ENCODE measurements around the gene MRPL17.
"Not testable (repeated sequence)": the region's sequence is repeated elsewhere in the genome, so short reads cannot be mapped to it uniquely, and the experiment has no call there.

Gene MRPL17

DNA sequence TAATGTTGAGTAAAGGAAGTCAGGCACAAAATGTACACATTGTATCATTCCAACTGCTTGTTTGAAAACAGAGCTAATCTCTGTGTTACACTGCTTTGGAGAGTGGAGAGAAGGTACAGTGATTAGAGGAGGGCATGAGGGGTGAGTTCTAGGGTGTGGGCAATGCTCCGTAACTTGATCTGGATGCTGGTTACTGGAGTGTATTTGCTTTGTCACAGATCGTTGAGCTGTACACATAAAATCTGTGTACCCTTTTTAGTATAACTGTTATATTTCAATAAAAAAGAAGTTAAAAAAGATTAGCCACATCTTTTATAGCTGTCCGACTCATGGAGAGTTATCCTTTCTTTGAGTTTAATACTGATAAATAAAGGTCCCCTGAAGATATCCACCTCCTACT, 18.8 kb upstream of the MRPL17 start:
- H4K91ac ChIP-seq (ENCODE audit: low read length); H3K79me1 ChIP-seq (replicated peaks; ENCODE audit: low read length, poor library complexity, severe bottlenecking); H3K9ac ChIP-seq (ENCODE audit: low read length); H2AK5ac ChIP-seq (ENCODE audit: low read length, severe bottlenecking); H2BK5ac ChIP-seq (ENCODE audit: low read depth, low read length, poor library complexity, severe bottlenecking); DNase-seq; H3K14ac ChIP-seq (ENCODE audit: low read length in 2 of 2); H3K27me3 ChIP-seq (ENCODE audit: control insufficient read depth in 1 of 2, insufficient read depth in 1 of 2, low read length in 2 of 2); H3K36me3 ChIP-seq (ENCODE audit: control insufficient read depth in 1 of 2, insufficient read depth in 2 of 2, low read depth in 1 of 2, low read length in 2 of 2); H2AFZ ChIP-seq (ENCODE audit: low read depth, low read length); H3K27ac ChIP-seq (ENCODE audit: low read length, poor library complexity, severe bottlenecking); H3K9me3 ChIP-seq (ENCODE audit: control insufficient read depth, low read length); H4K8ac ChIP-seq (ENCODE audit: low read length); H3K18ac ChIP-seq (ENCODE audit: low read depth in 1 of 2, low read length in 2 of 2); H2BK12ac ChIP-seq (ENCODE audit: low read length in 2 of 2); H3K23ac ChIP-seq (ENCODE audit: low read length in 2 of 2); H3K4me2 ChIP-seq (ENCODE audit: low read length, poor library complexity, severe bottlenecking); H3K4me1 ChIP-seq (ENCODE audit: control insufficient read depth, insufficient read depth, low read depth, low read length); H3K4ac ChIP-seq (ENCODE audit: low read depth in 1 of 2, low read length in 2 of 2); H2BK15ac ChIP-seq (ENCODE audit: low read depth, poor library complexity, severe bottlenecking); H2BK120ac ChIP-seq (ENCODE audit: low read depth, low read length); H3K4me3 ChIP-seq (ENCODE audit: insufficient read depth in 1 of 2, low read depth in 1 of 2, low read length in 2 of 2): not testable (repeated sequence)
- WGBS, result 100% methylated on average over 2 of the region's 3 CpGs

DNA sequence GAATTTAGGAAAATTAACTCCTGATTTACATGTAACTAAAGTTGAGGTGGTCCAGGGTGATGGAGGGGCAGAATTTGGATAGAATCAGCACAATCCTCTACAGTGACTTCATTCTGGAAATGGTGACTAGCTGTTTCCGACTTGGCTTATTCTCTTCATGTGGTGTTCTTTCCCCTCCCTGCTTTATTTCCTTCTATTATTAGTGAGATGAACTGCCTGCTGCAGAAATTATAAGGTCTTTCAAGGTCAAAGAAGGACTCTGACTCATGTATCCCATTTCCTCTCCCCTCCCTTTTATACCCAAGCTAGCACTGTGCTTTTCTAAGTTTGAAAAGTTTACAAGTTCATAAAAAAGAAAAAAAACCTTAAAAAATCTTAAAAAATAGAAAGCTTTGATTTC, 12.2 kb upstream of the MRPL17 start:
- no CpG with 5 or more reads among the region's 1 CpG for WGBS

DNA sequence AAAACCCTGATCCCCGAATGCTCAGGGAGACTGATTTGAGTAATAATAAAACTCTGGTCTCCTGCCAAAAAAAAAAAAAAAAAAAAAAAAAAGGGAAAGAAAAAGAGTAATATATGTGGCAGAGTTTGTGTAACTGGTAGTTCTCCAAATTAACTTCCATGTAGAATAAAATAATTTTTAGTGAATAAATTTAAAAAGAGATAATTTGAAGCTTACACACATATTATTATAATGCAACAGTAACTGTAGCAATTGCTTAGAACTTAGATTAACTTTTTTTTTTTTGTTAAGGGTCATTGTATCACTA, 11.0 kb upstream of the MRPL17 start:
- Histone ChIP-seq H2BK5ac (ENCODE audit: low read depth, low read length, poor library complexity, severe bottlenecking) (no peak overlapping the region), H3K14ac (ENCODE audit: low read length in 2 of 2) (no peak overlapping the region), H3K27me3 (ENCODE audit: control insufficient read depth in 1 of 2, insufficient read depth in 1 of 2, low read length in 2 of 2) (no peaks in the 10 kb centered on the region), H3K4ac (ENCODE audit: low read depth in 1 of 2, low read length in 2 of 2) (no peak overlapping the region), H2AK5ac (ENCODE audit: low read length, severe bottlenecking) (no peak overlapping the region), H3K27ac (ENCODE audit: low read length, poor library complexity, severe bottlenecking) (no peak overlapping the region), H3K79me1 (replicated peaks; ENCODE audit: low read length, poor library complexity, severe bottlenecking) (no peaks in the 10 kb centered on the region), H3K23ac (ENCODE audit: low read length in 2 of 2) (no peak overlapping the region), H2BK15ac (ENCODE audit: low read depth, poor library complexity, severe bottlenecking) (no peak overlapping the region), H3K18ac (ENCODE audit: low read depth in 1 of 2, low read length in 2 of 2) (no peak overlapping the region), H2BK12ac (ENCODE audit: low read length in 2 of 2) (no peak overlapping the region), H4K8ac (ENCODE audit: low read length) (no peak overlapping the region), H3K36me3 (ENCODE audit: control insufficient read depth in 1 of 2, insufficient read depth in 2 of 2, low read depth in 1 of 2, low read length in 2 of 2) (no peaks in the 10 kb centered on the region), H3K4me3 (ENCODE audit: insufficient read depth in 1 of 2, low read depth in 1 of 2, low read length in 2 of 2) (no peak overlapping the region), H3K9ac (ENCODE audit: low read length) (peak overlapping the region; percentile 81), H2BK120ac (ENCODE audit: low read depth, low read length) (no peak overlapping the region), H3K9me3 (ENCODE audit: control insufficient read depth, low read length) (no peaks in the 10 kb centered on the region), H3K4me1 (ENCODE audit: control insufficient read depth, insufficient read depth, low read depth, low read length) (no peaks in the 10 kb centered on the region), H3K4me2 (ENCODE audit: low read length, poor library complexity, severe bottlenecking) (no peak overlapping the region), H4K91ac (ENCODE audit: low read length) (no peak overlapping the region), H2AFZ (ENCODE audit: low read depth, low read length) (no peak overlapping the region)
- no peak for DNase-seq
- WGBS, result no CpG with 5 or more reads among the region's 1 CpG

More for the DNA sequence above, 12.2 kb upstream of the MRPL17 start:
- no peak overlapping the region for H3K14ac ChIP-seq (ENCODE audit: low read length in 2 of 2)
- H3K23ac ChIP-seq (ENCODE audit: low read length in 2 of 2), result no peak overlapping the region
- H3K9me3 ChIP-seq (ENCODE audit: control insufficient read depth, low read length), result no peaks in the 10 kb centered on the region
- H3K4me3 ChIP-seq (ENCODE audit: insufficient read depth in 1 of 2, low read depth in 1 of 2, low read length in 2 of 2), result peak overlapping the region in 1 of 2 experiments; percentile 9
- no peak overlapping the region for H2BK15ac ChIP-seq (ENCODE audit: low read depth, poor library complexity, severe bottlenecking)
- H4K8ac ChIP-seq (ENCODE audit: low read length), result no peak overlapping the region
- no peaks in the 10 kb centered on the region for H3K36me3 ChIP-seq (ENCODE audit: control insufficient read depth in 1 of 2, insufficient read depth in 2 of 2, low read depth in 1 of 2, low read length in 2 of 2)
- no peak overlapping the region for H2BK120ac ChIP-seq (ENCODE audit: low read depth, low read length)
- no peak overlapping the region for H3K4ac ChIP-seq (ENCODE audit: low read depth in 1 of 2, low read length in 2 of 2)
- H2BK12ac ChIP-seq (ENCODE audit: low read length in 2 of 2), result no peak overlapping the region
- H4K91ac ChIP-seq (ENCODE audit: low read length), result no peak overlapping the region
- no peak overlapping the region for H2BK5ac ChIP-seq (ENCODE audit: low read depth, low read length, poor library complexity, severe bottlenecking)
- H3K18ac ChIP-seq (ENCODE audit: low read depth in 1 of 2, low read length in 2 of 2), result peak overlapping the region in 1 of 2 experiments; percentile 48
- H3K27me3 ChIP-seq (ENCODE audit: control insufficient read depth in 1 of 2, insufficient read depth in 1 of 2, low read length in 2 of 2), result no peaks in the 10 kb centered on the region
- peak overlapping the region; percentile 81 for H3K9ac ChIP-seq (ENCODE audit: low read length)
- DNase-seq, result peak; percentile 82
- no peaks in the 10 kb centered on the region for H3K4me1 ChIP-seq (ENCODE audit: control insufficient read depth, insufficient read depth, low read depth, low read length)
- no peak overlapping the region for H3K4me2 ChIP-seq (ENCODE audit: low read length, poor library complexity, severe bottlenecking)
- H2AK5ac ChIP-seq (ENCODE audit: low read length, severe bottlenecking), result no peak overlapping the region
- H3K27ac ChIP-seq (ENCODE audit: low read length, poor library complexity, severe bottlenecking), result no peak overlapping the region
- no peaks in the 10 kb centered on the region for H3K79me1 ChIP-seq (replicated peaks; ENCODE audit: low read length, poor library complexity, severe bottlenecking)
- H2AFZ ChIP-seq (ENCODE audit: low read depth, low read length), result peak overlapping the region; percentile 56

DNA sequence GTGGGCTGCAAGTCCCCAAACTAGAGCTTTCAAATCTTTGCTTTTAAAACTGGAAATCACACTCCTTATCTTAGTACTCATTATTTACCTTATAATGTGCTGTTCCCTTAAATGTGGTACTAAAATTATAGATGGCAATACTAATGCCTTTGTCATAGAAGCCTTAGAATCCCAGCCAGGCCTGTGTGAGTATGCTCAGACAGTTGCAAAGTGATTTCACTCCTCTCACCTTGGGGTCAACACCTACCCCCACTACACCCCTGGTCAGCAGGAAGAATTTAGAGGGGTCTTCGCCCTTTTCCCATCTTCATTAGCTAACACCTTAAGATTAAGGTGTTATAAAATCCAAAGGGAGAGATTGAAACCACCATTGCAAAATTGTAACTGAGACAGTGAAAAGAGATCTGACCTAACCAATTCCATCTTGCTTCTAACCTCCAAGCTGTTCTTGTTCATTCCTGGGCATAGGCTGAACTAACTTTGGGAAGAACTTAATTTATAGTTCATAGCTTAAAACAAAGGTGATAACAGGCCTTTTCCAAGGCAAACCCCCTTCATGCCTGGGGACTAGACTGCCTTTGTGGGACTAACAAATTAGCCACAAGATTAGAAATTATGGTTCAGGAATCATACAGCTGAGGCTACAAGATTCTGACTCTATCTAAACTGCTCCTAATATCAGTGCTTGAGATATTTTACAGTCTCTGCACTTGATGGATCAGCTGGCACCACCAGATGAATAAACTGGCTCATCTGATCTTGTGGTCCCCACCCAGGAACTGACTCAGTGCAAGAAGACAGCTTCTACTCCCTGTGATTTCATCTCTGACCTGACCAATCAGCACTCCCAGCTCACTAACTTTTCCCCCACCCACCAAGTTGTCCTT, 10.4 kb upstream of the MRPL17 start:
- no peak overlapping the region for H2BK5ac ChIP-seq (ENCODE audit: low read depth, low read length, poor library complexity, severe bottlenecking)
- H2BK12ac ChIP-seq (ENCODE audit: low read length in 2 of 2), result peak overlapping the region in 1 of 2 experiments; percentile 28
- H3K4me2 ChIP-seq (ENCODE audit: low read length, poor library complexity, severe bottlenecking), result no peak overlapping the region
- no peak overlapping the region for H3K4ac ChIP-seq (ENCODE audit: low read depth in 1 of 2, low read length in 2 of 2)
- H3K79me1 ChIP-seq (replicated peaks; ENCODE audit: low read length, poor library complexity, severe bottlenecking), result no peaks in the 10 kb centered on the region
- peak overlapping the region in 1 of 2 experiments; percentile 54 for H3K18ac ChIP-seq (ENCODE audit: low read depth in 1 of 2, low read length in 2 of 2)
- no peak overlapping the region for H2AFZ ChIP-seq (ENCODE audit: low read depth, low read length)
- peak overlapping the region; percentile 84 for H3K9ac ChIP-seq (ENCODE audit: low read length)
- H3K14ac ChIP-seq (ENCODE audit: low read length in 2 of 2), result no peak overlapping the region
- H4K8ac ChIP-seq (ENCODE audit: low read length), result no peak overlapping the region
- no peaks in the 10 kb centered on the region for H3K4me1 ChIP-seq (ENCODE audit: control insufficient read depth, insufficient read depth, low read depth, low read length)
- H4K91ac ChIP-seq (ENCODE audit: low read length), result no peak overlapping the region
- H2AK5ac ChIP-seq (ENCODE audit: low read length, severe bottlenecking), result no peak overlapping the region
- peak overlapping the region; percentile 34 for H2BK120ac ChIP-seq (ENCODE audit: low read depth, low read length)
- DNase-seq, result peak; percentile 76
- no peaks in the 10 kb centered on the region for H3K9me3 ChIP-seq (ENCODE audit: control insufficient read depth, low read length)
- no peaks in the 10 kb centered on the region for H3K27me3 ChIP-seq (ENCODE audit: control insufficient read depth in 1 of 2, insufficient read depth in 1 of 2, low read length in 2 of 2)
- peak overlapping the region in 1 of 2 experiments; percentile 17 for H3K4me3 ChIP-seq (ENCODE audit: insufficient read depth in 1 of 2, low read depth in 1 of 2, low read length in 2 of 2)
- no peak overlapping the region for H2BK15ac ChIP-seq (ENCODE audit: low read depth, poor library complexity, severe bottlenecking)
- no peak overlapping the region for H3K23ac ChIP-seq (ENCODE audit: low read length in 2 of 2)
- H3K27ac ChIP-seq (ENCODE audit: low read length, poor library complexity, severe bottlenecking), result no peak overlapping the region
- H3K36me3 ChIP-seq (ENCODE audit: control insufficient read depth in 1 of 2, insufficient read depth in 2 of 2, low read depth in 1 of 2, low read length in 2 of 2), result no peaks in the 10 kb centered on the region
- no CpG with 5 or more reads among the region's 1 CpG for WGBS

Data from mesenchymal stem cell (in vitro differentiated cells and primary cell).